IPS-11a (cell line): ENCODE measurements around the gene CACTIN.
"Not testable (repeated sequence)": the region's sequence is repeated elsewhere in the genome, so short reads cannot be mapped to it uniquely, and the experiment has no call there.

ENCODE experiments used
- H3K4me3 ChIP-seq: one replicate; pipeline ENCODE4 v1.5.1; 2013; ENCODE audit warnings: low read depth, low read length, control low read depth

The CACTIN gene

DNA sequence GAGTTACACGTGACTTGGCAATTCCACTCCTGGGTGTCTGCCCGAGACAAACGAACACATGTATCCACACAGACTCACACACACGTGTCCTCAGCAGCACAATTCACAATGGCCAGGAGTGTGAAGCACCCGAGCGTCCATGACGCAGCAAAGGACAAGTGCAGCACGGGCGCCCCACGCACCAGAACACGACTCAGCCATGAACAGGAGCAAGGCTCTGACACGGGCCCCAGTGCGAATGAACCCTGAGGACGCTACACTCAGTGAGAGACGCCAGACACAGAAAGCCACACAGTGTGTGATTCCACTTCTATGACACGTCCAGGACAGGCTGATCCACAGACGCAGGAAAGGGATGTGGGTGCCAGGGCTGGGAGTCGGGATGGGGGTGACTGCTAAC is 37.2 kb upstream of the CACTIN start:
- H3K4me3 ChIP-seq: no peak overlapping the region

DNA sequence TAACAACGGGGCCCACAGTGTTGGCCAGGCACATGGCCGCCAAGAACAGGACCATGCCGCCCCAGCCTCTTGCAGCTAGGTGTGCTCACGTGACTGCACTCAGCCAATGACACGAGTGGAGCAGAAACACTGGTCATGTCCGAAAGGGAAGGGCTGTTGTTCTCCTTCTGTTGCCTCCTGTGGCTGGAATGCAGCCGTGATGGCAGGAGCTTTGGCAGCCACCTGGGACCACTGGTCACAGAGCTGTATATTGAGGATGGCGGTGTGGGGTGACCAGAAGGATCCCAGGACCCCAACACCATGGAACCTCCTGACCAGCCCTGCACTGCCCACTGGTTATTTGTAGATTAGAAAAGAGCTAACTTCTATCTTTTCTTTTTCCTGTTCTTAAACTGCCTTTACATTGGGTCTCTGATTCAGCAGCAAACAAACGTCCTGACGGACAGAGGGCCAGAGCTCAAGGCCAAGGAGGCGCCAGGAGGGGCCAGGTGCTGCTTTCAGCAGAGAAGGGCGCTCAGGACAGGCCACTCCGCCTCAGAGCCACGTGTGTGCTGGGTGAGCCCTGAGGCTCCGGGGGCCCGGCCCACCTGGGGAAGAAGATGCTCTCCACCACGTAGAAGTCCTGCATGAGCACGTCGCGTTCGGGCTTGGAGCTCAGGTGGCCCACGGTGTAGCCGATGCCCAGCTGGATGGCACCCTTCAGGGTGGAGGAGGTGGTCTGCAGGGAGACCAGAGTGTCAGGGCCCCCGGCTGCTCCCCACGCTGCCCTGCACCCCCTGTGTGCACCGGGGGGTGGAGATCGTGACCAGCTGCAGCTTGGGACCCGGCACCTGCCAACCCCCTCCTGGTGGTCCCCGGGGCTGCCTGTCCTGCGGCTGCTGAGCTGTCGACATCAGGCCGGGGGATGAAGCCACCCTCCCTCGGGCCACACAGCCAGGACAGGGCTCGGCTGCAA is 35.0 kb upstream of the CACTIN start:
- no peak overlapping the region for H3K4me3 ChIP-seq

DNA sequence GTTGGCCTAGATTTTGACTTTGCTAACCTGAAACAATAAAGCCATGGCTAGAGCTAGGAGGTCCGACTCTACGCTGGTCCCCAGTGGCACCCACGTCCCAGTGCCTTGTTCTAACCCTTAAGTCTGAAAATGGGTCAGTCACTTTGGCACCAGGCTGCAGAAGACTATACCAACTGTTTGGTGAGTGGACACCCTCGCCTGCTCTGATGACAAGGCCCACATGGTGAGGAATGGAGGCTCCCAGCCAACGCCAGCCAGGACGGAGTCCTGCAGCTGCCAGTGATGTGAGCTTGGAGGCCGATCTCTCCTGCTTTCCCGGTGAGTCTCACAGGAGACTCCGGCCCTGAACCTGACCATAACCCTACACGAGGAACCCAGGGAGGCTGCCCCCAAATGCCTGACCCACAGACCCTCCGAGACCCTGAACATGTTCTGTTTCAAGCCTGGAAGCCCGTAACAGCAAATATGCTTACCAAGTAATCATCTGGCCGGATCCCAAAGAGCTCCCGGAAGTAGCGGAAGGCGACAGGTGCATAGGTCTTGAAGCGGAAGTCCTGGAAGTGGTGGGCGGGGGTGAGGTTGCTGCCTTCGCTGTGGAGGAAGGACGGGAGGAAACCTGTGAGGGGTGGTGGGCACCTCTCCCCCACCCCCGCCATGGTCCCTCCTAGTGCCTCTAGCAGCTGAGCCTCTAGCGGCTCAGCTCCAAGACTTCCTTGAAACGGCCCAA is 34.1 kb upstream of the CACTIN start:
- H3K4me3 ChIP-seq: no peak overlapping the region

- H3K4me3 ChIP-seq: no peak overlapping the region
Measured at GRCh38 chr19:3659746-3660112, 33.1 kb upstream of the CACTIN start.

DNA sequence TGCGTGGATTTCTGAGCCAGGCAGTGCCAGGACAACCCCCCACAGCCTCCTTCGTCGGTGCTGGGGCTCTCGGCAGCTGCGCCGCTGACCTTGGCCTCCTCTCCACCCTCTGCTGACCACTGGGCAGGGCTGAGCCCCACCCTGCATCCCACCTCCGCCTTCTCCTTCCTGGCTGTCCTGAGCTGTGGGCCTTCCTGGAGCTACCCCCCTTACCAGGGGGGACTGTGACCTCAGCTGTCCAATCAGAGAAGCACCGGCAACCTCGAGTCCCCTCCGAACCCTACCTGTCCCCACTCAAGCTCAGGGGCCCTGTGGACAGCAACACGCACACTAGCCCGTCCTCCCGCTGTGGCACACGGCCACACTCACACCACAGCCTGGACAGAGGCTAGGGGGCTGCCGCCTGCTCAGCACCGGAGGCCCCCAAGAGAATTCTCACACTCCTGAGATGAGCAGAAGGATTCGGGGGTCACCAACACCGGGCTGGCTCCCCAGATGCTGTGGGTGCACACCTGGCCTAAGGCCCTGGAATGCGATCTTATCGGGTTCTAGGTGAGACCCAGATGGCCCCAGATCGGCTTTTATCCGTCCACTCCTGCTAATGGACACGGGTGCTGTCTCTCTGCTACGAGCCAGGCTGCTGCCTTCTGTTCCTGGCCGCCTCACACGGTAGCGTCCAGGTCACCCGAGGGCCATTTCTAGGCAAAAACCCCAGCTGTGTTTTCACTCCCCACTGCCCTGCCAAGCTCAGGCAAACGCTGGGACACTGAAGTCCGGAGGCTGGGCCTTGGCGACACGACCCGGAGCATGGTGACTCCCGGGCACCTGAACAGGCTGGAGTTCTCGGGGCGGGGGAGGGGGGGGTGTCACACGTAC is 32.5 kb upstream of the CACTIN start:
- no peak overlapping the region for H3K4me3 ChIP-seq

- no peak overlapping the region for H3K4me3 ChIP-seq
Measured at GRCh38 chr19:3658004-3658869, 31.6 kb upstream of the CACTIN start.

- no peak overlapping the region for H3K4me3 ChIP-seq
Measured at GRCh38 chr19:3657395-3657769, 30.8 kb upstream of the CACTIN start.

GRCh38 chr19:3656747-3657394 is 30.3 kb upstream of the CACTIN start:
- no peak overlapping the region for H3K4me3 ChIP-seq

DNA sequence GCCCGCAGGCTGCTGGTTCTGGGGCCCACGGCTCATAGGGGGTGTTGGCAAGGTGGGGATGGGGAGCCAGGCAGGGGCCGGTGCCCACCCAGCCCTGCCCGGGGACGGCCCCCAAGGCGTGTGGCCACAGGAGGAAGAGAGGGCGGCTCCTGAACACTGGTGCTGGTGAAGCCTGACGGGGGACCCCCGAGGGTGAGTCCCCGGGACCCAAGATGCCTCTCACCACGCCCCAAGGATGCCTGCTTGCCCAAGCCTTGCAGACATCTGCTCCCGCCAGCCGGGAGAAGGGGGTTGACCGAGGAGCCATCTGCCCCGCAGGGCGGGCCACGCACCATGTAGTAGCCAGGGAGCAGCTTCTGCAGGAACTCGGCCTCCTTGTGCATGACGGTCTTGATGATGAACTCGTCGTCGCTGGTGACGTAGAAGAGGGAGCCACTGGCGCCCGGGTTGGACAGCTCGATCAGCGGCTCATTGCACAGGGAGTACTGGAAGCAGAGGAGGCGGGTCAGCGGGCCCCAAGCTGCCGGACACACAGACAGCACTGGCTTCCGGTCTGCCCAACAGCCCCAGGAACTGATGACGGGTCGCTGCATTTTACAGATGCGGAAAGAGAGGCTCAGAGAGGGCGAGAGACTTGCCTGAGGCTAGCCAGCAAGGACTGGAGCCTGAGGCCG is 29.6 kb upstream of the CACTIN start:
- no peak overlapping the region for H3K4me3 ChIP-seq

GRCh38 chr19:3655402-3656072 is 28.9 kb upstream of the CACTIN start:
- no peak overlapping the region for H3K4me3 ChIP-seq

- H3K4me3 ChIP-seq: no peak overlapping the region
Measured at GRCh38 chr19:3653865-3654513, 27.4 kb upstream of the CACTIN start.

DNA sequence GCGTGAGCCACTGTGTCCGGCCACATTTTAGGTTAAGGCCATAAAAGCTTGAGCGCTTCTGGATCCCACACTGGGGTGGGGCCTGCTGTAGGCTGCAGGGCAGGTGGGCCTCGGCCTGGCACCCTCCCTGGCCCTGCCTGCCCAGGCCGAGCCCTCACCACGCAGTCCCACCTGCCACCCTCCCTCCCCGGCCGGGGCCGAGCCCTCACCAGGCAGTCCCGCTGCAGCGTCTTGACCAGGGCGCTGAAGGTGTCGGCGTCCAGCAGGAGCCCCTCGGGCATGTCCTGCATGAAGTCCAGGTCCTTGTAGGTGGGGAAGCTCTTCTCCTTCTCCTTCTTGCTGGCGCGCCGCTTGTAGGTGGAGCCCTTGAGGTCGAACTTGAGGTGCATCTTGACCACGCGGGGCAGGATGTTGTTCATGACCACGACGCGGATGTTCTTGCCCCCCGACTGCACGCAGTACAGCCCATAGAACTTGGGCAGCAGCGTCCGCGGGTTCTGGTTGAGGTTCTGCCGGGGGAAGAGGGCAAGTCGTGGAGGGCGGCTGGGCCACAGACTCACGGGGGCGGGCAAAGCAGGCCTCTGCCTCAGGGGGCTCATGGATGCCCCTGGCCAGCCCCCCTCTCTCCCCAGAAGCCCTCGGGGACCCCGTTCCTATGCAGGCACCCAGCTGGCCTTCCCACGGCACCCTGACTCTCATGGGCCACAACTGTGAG is 26.6 kb upstream of the CACTIN start:
- no peak overlapping the region for H3K4me3 ChIP-seq

DNA sequence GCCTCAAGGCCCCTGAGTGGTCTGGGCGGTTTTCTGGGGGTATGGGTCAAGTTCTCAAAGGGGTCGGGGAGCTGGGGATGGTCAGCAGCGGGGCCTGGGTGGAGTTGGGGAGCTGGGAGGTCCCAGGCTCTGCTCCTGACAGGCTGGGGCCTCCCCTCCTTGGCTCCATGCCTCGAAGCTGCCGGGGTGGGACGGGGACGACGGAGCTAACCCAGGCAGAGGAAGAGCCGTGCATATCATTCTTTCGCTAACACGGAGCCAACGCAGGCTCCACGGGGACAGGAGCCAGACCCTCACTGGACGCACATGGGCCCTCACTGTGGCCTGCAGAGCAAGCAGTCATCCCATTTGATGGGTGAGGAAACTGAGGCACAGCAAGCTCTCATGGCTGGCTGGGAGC is 25.8 kb upstream of the CACTIN start:
- H3K4me3 ChIP-seq: no peak overlapping the region

- H3K4me3 ChIP-seq: no peak overlapping the region
Measured at GRCh38 chr19:3651684-3652083, 25.1 kb upstream of the CACTIN start.

DNA sequence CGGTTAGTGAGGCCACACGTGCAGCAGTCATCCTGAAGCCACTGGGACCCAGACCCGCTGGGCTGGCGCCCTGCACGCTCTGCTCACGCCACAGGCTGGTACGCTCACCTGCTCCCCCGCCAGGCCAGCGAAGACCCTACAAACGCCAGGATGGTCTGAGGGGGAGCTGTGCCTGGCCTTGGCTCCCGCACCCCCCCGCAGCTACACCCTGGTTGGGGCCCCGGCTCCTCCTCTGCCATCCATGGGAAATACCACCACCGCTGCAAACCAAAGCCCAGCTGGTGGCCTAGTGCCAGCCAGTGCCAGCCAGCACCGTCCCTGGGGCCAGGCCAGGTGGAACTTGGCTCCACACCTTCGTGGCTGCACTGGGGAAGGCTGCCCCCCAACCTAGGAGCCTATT is 23.3 kb upstream of the CACTIN start:
- H3K4me3 ChIP-seq: no peak overlapping the region

DNA sequence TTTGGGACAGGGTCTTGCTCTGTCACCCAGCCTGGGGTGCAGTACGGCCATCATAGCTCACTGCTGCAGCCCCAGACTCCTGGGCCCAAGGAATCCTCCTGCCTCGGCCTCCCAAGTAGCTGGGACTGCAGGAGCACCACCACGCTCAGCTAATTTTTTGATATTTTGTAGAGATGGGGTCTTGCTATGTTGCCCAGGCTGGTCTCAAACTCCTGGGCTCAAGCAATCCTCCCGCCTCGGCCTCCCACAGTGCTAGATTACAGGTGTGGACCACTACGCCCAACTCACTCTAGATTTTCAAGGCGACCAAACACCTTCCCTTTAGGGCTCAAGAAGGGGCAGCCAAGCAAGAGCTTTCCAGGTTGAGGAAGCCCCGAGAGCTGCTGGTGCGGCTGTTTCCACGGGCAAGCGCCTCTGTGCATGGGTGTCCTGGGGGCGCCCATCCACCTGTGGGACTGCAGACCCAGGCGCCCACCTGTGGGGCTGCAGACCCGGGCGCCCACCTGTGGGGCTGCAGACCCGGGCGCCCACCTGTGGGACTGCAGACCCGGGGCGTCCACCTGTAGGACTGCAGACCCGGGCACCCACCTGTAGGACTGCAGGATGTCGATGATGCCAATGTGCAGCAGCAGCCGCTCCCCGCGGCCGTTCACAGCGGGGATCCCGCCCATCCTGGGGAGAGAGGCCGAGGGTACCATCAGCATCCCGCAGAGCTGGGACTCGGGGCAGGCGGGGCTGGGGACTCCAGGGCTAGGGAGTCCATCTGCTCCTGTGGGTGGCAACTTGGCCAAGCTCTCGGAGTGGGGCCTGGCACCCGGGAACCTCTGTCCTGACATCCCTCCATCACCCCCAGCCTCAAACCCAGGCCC is 21.7 kb upstream of the CACTIN start:
- no peak overlapping the region for H3K4me3 ChIP-seq

GRCh38 chr19:3647102-3647501 is 20.5 kb upstream of the CACTIN start:
- not testable (repeated sequence) for H3K4me3 ChIP-seq
